PC-3 (cell line): ENCODE results near the gene MN1. TPM values are rescaled to one million over a fixed set of nuclear protein-coding genes. Genes with fewer than 3 reads are reported as not detected.

Source experiments
- ATAC-seq: fragments of 200-7000 bp; cut with Tn5 transposase; 2 replicates; pipeline ENCODE4 v1.9.1; 2020; ENCODE audit warnings: mild to moderate bottlenecking, moderate library complexity
- BruUV-seq: library from RNA; stranded (reverse); fragments of 400-500 nt; replicated peaks from 2 replicates; lab custom pipeline; 2021; lab: Mats Ljungman, UMichigan
- CTCF ChIA-PET: fragments of 300-600 bp; sonication (Branson Sonifier 250); formaldehyde crosslinking; loops from one replicate; lab custom pipeline; 2022; ENCODE audit warnings: antibody characterized with exemption; lab: Charles Lee
- POLR2A ChIA-PET: fragments of 300-600 bp; sonication (Branson Sonifier 250); formaldehyde crosslinking; loops from one replicate; lab custom pipeline; 2022; ENCODE audit warnings: antibody characterized with exemption; ENCODE audit not compliant: unreplicated experiment; lab: Charles Lee
- DNase-seq: peaks from one replicate; pipeline ENCODE4 v3.0.0-alpha.2; 2015
- H2AFZ ChIP-seq: fragments of 300-600 bp; sonication (generic); 2 replicates; pipeline ENCODE4 v1.6.0; 2016; ENCODE audit warnings: antibody characterized with exemption, low read length
- H3F3A ChIP-seq: fragments of 300-600 bp; sonication (generic); one replicate; pipeline ENCODE4 v1.6.0; 2017; ENCODE audit warnings: antibody characterized with exemption, low read length, control low read depth, mild to moderate bottlenecking; ENCODE audit not compliant: unreplicated experiment
- H3K27ac ChIP-seq: fragments of 300-600 bp; sonication (generic); 2 replicates; pipeline ENCODE4 v1.5.1; 2016; ENCODE audit warnings: mild to moderate bottlenecking, low read length
- H3K27me3 ChIP-seq: fragments of 300-600 bp; sonication (generic); 2 replicates; pipeline ENCODE4 v1.6.1; 2016; ENCODE audit warnings: low read length, mixed read lengths
- H3K36me3 ChIP-seq: fragments of 300-600 bp; sonication (generic); 2 replicates; pipeline ENCODE4 v1.6.1; 2016; ENCODE audit warnings: low read depth, mixed run types, low read length, mixed read lengths
- H3K4me1 ChIP-seq: fragments of 300-600 bp; sonication (generic); 2 replicates; pipeline ENCODE4 v1.5.1; 2016; ENCODE audit warnings: low read length; ENCODE audit not compliant: insufficient read depth
- H3K4me2 ChIP-seq: fragments of 300-600 bp; sonication (generic); 2 replicates; pipeline ENCODE4 v1.6.0; 2016; ENCODE audit warnings: low read length
- H3K4me3 ChIP-seq: fragments of 300-600 bp; sonication (generic); 2 replicates; pipeline ENCODE4 v1.5.1; 2016; ENCODE audit warnings: mild to moderate bottlenecking, low read length, mixed read lengths
- H3K79me2 ChIP-seq: fragments of 300-600 bp; sonication (generic); 2 replicates; pipeline ENCODE4 v1.6.1; 2017; ENCODE audit warnings: low read length, mixed read lengths
- H3K9ac ChIP-seq: fragments of 300-600 bp; sonication (generic); 2 replicates; pipeline ENCODE4 v1.6.0; 2016; ENCODE audit warnings: mild to moderate bottlenecking, low read length
- H3K9me2 ChIP-seq: fragments of 300-600 bp; sonication (generic); replicated peaks from 2 replicates; pipeline ENCODE4 v1.6.1; 2016; ENCODE audit warnings: mixed run types, low read length, mixed read lengths
- H3K9me3 ChIP-seq: fragments of 300-600 bp; sonication (generic); 2 replicates; pipeline ENCODE4 v1.6.1; 2016; ENCODE audit warnings: low read length, mixed read lengths
- H4K20me1 ChIP-seq: fragments of 300-600 bp; sonication (generic); 2 replicates; pipeline ENCODE4 v1.6.1; 2016; ENCODE audit warnings: low read length, mixed read lengths
- CTCF ChIP-seq: fragments of 300-600 bp; sonication (generic); conservative IDR thresholded peaks from 2 replicates; pipeline ENCODE4 v1.5.1; 2017; ENCODE audit warnings: antibody characterized with exemption, low read depth, mild to moderate bottlenecking, low read length
- EZH2 ChIP-seq: fragments of 300-600 bp; sonication (generic); IDR thresholded peaks from one replicate; pipeline ENCODE4 v1.6.1; 2017; ENCODE audit warnings: antibody characterized with exemption, mild to moderate bottlenecking, low read length; ENCODE audit not compliant: unreplicated experiment
- EZH2phosphoT487 ChIP-seq: fragments of 300-600 bp; sonication (generic); IDR thresholded peaks from 2 replicates; pipeline ENCODE4 v1.6.1; 2018; ENCODE audit warnings: mild to moderate bottlenecking, antibody characterized with exemption, low read length, borderline replicate concordance
- intact Hi-C: fragments of 100-400 bp; cut with micrococcal nuclease; formaldehyde crosslinking; loops from 2 replicates; pipeline ENCODE4 v1.9.0; 2023
- total RNA-seq: library from RNA; depleted of rRNA; stranded (reverse); fragments of >200 nt; gene quantifications from 2 replicates; pipeline ENCODE4 v1.2.3, GENCODE V29; 2014

MN1 gene
- total RNA-seq, 1 experiment from 2014 or later, result 2.7 TPM

- peak overlapping the region; percentile 16; the same call in 1 of the 2 replicates for H3K4me3 ChIP-seq
- H3K36me3 ChIP-seq, result no peaks in the 10 kb centered on the region
- H3K27me3 ChIP-seq, result no peaks in the 10 kb centered on the region
- DNase-seq (peak; percentile 87), ATAC-seq (peak; percentile 100)
- peak overlapping the region; percentile 66 for H3K9ac ChIP-seq
- H3K4me1 ChIP-seq, result peaks cover 16% of the 10 kb centered on the region
- intact Hi-C loops, result no loop called here
- no peaks in the 10 kb centered on the region for H3K9me3 ChIP-seq
- peak overlapping the region; percentile 63 for H3K4me2 ChIP-seq
- TF ChIP-seq CTCF, result no peak
- TF ChIP-seq EZH2phosphoT487, result no peak
- TF ChIP-seq EZH2, result no peak
- no peaks in the 10 kb centered on the region for H3F3A ChIP-seq
- H2AFZ ChIP-seq, result peak overlapping the region; percentile 56
- BruUV-seq, result no TSS peak
- peak overlapping the region; percentile 92 for H3K27ac ChIP-seq
- no peaks in the 10 kb centered on the region for H3K79me2 ChIP-seq
- no peaks in the 10 kb centered on the region for H3K9me2 ChIP-seq
- POLR2A ChIA-PET, result interaction anchor here (0.6 kb wide), 1 partner anchor 44 kb away, joined by 3 read pairs; no protein-coding TSS in a partner anchor
- CTCF ChIA-PET, result no interaction called here
- no peaks in the 10 kb centered on the region for H4K20me1 ChIP-seq
These were observed 83.1 kb downstream of the MN1 start for GRCh38 chr22:27718186-27719035.

- ATAC-seq, result no peak
- peaks cover 16% of the 10 kb centered on the region for H3K4me1 ChIP-seq
- H3K9me3 ChIP-seq, result no peaks in the 10 kb centered on the region
- H3K27me3 ChIP-seq, result no peaks in the 10 kb centered on the region
- ChIA-PET CTCF (no interaction called here), POLR2A (no interaction called here)
- no TSS peak for BruUV-seq
- peak overlapping the region; percentile 66; the same call in 1 of the 2 replicates for H3K9ac ChIP-seq
- H3K79me2 ChIP-seq, result no peaks in the 10 kb centered on the region
- no peak overlapping the region for H2AFZ ChIP-seq
- TF ChIP-seq EZH2, result no peak
- H4K20me1 ChIP-seq, result no peaks in the 10 kb centered on the region
- H3K9me2 ChIP-seq, result no peaks in the 10 kb centered on the region
- H3K4me3 ChIP-seq, result no peak overlapping the region
- H3K36me3 ChIP-seq, result no peaks in the 10 kb centered on the region
- intact Hi-C loops, result no loop called here
- no peaks in the 10 kb centered on the region for H3F3A ChIP-seq
- no peak for DNase-seq
- no peak overlapping the region for H3K4me2 ChIP-seq
- peak overlapping the region; percentile 92; the same call in 1 of the 2 replicates for H3K27ac ChIP-seq
These were observed 84.5 kb downstream of the MN1 start for GRCh38 chr22:27717094-27717493.

GRCh38 chr22:27716074-27716473, 85.5 kb downstream of the MN1 start:
- H2AFZ ChIP-seq, result no peak overlapping the region
- H4K20me1 ChIP-seq, result no peaks in the 10 kb centered on the region
- H3K36me3 ChIP-seq, result no peaks in the 10 kb centered on the region
- CTCF ChIA-PET, result no interaction called here
- no TSS peak for BruUV-seq
- TF ChIP-seq CTCF, result no peak
- no peak for TF ChIP-seq EZH2phosphoT487
- no peak for TF ChIP-seq EZH2
- POLR2A ChIA-PET, result no interaction called here
- no peaks in the 10 kb centered on the region for H3K27me3 ChIP-seq
- H3K79me2 ChIP-seq, result no peaks in the 10 kb centered on the region
- H3K9me2 ChIP-seq, result no peaks in the 10 kb centered on the region
- H3K4me3 ChIP-seq, result no peak overlapping the region
- DNase-seq (no peak), ATAC-seq (no peak)
- H3K9ac ChIP-seq, result no peak overlapping the region
- no peak overlapping the region for H3K4me2 ChIP-seq
- H3K27ac ChIP-seq, result no peak overlapping the region
- peaks cover 16% of the 10 kb centered on the region for H3K4me1 ChIP-seq
- intact Hi-C loops, result no loop called here
- no peaks in the 10 kb centered on the region for H3F3A ChIP-seq
- no peaks in the 10 kb centered on the region for H3K9me3 ChIP-seq
